B cell (primary cell): Measurements from ENCODE around the gene PSG6.

Experiments
- EZH2 ChIP-seq: IDR thresholded peaks from 2 replicates; pipeline ENCODE4 v1.6.1; 2012; ENCODE audit warnings: borderline replicate concordance, low read depth, mild to moderate bottlenecking, moderate library complexity, low read length; ENCODE audit not compliant: insufficient read depth, poor library complexity, severe bottlenecking
- TF ChIP-seq, protein P1 (sequence below): fragments of 200-600 bp; IDR thresholded peaks from one replicate; pipeline ENCODE4 v1.8.0; 2022; ENCODE audit warnings: antibody characterized with exemption, mild to moderate bottlenecking

DNA sequence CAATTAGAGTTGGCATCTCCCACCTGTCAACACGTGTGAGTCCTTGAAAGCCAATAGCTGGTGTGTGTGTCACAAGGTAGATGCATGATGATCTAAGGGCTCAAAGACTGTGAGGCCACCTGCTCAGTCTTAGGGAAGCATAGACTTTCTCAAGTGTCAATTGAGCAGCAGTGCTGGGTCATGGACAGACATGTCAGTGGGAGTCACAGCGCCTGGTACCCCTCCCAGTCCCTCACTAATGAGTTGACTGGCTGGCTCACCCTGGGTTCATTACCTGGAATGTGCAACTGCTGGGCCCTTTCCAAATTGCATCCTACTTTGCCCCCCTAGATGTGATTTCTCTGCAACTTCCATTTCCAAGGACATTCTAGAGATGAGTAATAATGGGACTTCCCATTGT, 9.1 kb upstream of the PSG6 start:
- TF ChIP-seq, protein P1, sequence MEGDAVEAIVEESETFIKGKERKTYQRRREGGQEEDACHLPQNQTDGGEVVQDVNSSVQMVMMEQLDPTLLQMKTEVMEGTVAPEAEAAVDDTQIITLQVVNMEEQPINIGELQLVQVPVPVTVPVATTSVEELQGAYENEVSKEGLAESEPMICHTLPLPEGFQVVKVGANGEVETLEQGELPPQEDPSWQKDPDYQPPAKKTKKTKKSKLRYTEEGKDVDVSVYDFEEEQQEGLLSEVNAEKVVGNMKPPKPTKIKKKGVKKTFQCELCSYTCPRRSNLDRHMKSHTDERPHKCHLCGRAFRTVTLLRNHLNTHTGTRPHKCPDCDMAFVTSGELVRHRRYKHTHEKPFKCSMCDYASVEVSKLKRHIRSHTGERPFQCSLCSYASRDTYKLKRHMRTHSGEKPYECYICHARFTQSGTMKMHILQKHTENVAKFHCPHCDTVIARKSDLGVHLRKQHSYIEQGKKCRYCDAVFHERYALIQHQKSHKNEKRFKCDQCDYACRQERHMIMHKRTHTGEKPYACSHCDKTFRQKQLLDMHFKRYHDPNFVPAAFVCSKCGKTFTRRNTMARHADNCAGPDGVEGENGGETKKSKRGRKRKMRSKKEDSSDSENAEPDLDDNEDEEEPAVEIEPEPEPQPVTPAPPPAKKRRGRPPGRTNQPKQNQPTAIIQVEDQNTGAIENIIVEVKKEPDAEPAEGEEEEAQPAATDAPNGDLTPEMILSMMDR: no peak
- no peak for TF ChIP-seq EZH2
